IMR-90 (cell line): ENCODE results near the gene MYO1H. TPM values are rescaled to one million over a fixed set of nuclear protein-coding genes. Genes with fewer than 3 reads are reported as not detected.

Experiments used
- ATAC-seq: fragments of 200-7000 bp; cut with Tn5 transposase; 2 replicates; pipeline ENCODE4 v1.9.1; 2020; ENCODE audit warnings: low read depth, mild to moderate bottlenecking, moderate library complexity
- BruUV-seq: library from RNA; stranded (reverse); fragments of 400-500 nt; replicated peaks from 2 replicates; lab custom pipeline; 2021; lab: Mats Ljungman, UMichigan
- CTCF ChIA-PET: fragments of 300-600 bp; formaldehyde crosslinking; extraction: SDS; loops from one replicate; lab custom pipeline; 2021; ENCODE audit warnings: antibody characterized with exemption; lab: Yijun Ruan, JAX
- POLR2A ChIA-PET: fragments of 300-600 bp; sonication (Branson Sonifier 250); formaldehyde crosslinking; loops from one replicate; lab custom pipeline; 2022; ENCODE audit warnings: antibody characterized with exemption; ENCODE audit not compliant: unreplicated experiment; lab: Charles Lee
- DNase-seq: peaks from one replicate; pipeline ENCODE4 v3.0.0; 2013
- H2AFZ ChIP-seq: replicated peaks from 2 replicates; pipeline ENCODE3; 2013; ENCODE audit warnings: low read length, mild to moderate bottlenecking; ENCODE audit not compliant: poor library complexity
- H2AK5ac ChIP-seq: 2 replicates; pipeline ENCODE4 v1.6.1; 2013; ENCODE audit warnings: low read depth, low read length, inconsistent platforms
- H2AK9ac ChIP-seq: replicated peaks from 2 replicates; pipeline ENCODE3; 2013; ENCODE audit warnings: mild to moderate bottlenecking, low read depth, low read length, moderate library complexity; ENCODE audit not compliant: poor library complexity
- H2BK120ac ChIP-seq: 2 replicates; pipeline ENCODE4 v1.6.1; 2013; ENCODE audit warnings: low read depth, low read length, inconsistent platforms
- H2BK15ac ChIP-seq: 3 replicates; pipeline ENCODE4 v1.6.1; 2013; ENCODE audit warnings: low read depth, low read length, inconsistent platforms
- H2BK20ac ChIP-seq: 2 replicates; pipeline ENCODE4 v1.6.1; 2013; ENCODE audit warnings: low read depth, mild to moderate bottlenecking, inconsistent platforms, low read length, moderate library complexity
- H2BK5ac ChIP-seq: 2 replicates; pipeline ENCODE4 v1.6.1; 2013; ENCODE audit warnings: mild to moderate bottlenecking, low read depth, low read length, inconsistent platforms; ENCODE audit not compliant: poor library complexity, severe bottlenecking
- H3K14ac ChIP-seq: replicated peaks from 2 replicates; pipeline ENCODE4 v1.6.1; 2013; ENCODE audit warnings: low read depth, low read length, inconsistent platforms
- H3K18ac ChIP-seq: 2 replicates; pipeline ENCODE4 v1.6.1; 2013; ENCODE audit warnings: low read depth, low read length, control low read depth
- H3K23ac ChIP-seq: 2 replicates; pipeline ENCODE4 v1.6.1; 2013; ENCODE audit warnings: low read depth, low read length, inconsistent platforms
- H3K27ac ChIP-seq: 2 replicates; pipeline ENCODE4 v1.5.1; 2013; ENCODE audit warnings: mild to moderate bottlenecking, control low read depth, low read length; ENCODE audit not compliant: insufficient read depth
- H3K27me3 ChIP-seq: 2 replicates; pipeline ENCODE4 v1.6.1; 2013; ENCODE audit warnings: low read length; ENCODE audit not compliant: control insufficient read depth, insufficient read depth
- H3K36me3 ChIP-seq: 2 replicates; pipeline ENCODE4 v1.6.1; 2013; ENCODE audit warnings: low read length, mixed read lengths; ENCODE audit not compliant: control insufficient read depth, insufficient read depth
- H3K4ac ChIP-seq: 2 replicates; pipeline ENCODE4 v1.6.1; 2013; ENCODE audit warnings: low read depth, low read length, inconsistent platforms
- H3K4me1 ChIP-seq: 2 replicates; pipeline ENCODE4 v1.6.1; 2013; ENCODE audit warnings: low read length, mixed read lengths; ENCODE audit not compliant: control insufficient read depth, insufficient read depth
- H3K4me2 ChIP-seq: 2 replicates; pipeline ENCODE4 v1.6.1; 2013; ENCODE audit warnings: low read depth, mild to moderate bottlenecking, control low read depth, low read length, moderate library complexity
- H3K4me3 ChIP-seq: 2 replicates; pipeline ENCODE4 v1.5.1; 2013; ENCODE audit warnings: low read depth, mild to moderate bottlenecking, control low read depth, low read length, moderate library complexity; ENCODE audit not compliant: insufficient read depth
- H3K56ac ChIP-seq: 2 replicates; pipeline ENCODE4 v1.6.1; 2013; ENCODE audit warnings: low read length, inconsistent platforms; ENCODE audit not compliant: insufficient read depth; ENCODE audit errors: extremely low read depth
- H3K79me1 ChIP-seq, 2 experiments: 2 replicates each; pipeline ENCODE4 v1.6.1; 2013; ENCODE audit warnings: low read length in 2 of 2, inconsistent platforms in 1 of 2, low read depth in 1 of 2
- H3K9ac ChIP-seq: 2 replicates; pipeline ENCODE4 v1.6.1; 2013; ENCODE audit warnings: low read depth, low read length, control low read depth
- H3K9me1 ChIP-seq: 2 replicates; pipeline ENCODE4 v1.6.1; 2013; ENCODE audit warnings: low read length, inconsistent platforms; ENCODE audit not compliant: insufficient read depth
- H3K9me3 ChIP-seq: 2 replicates; pipeline ENCODE4 v1.6.1; 2013; ENCODE audit warnings: low read length; ENCODE audit not compliant: control insufficient read depth, insufficient read depth
- H4K20me1 ChIP-seq: 2 replicates; pipeline ENCODE4 v1.6.1; 2013; ENCODE audit warnings: low read length, inconsistent platforms; ENCODE audit not compliant: insufficient read depth
- H4K5ac ChIP-seq: 2 replicates; pipeline ENCODE4 v1.6.1; 2013; ENCODE audit warnings: mild to moderate bottlenecking, low read depth, low read length, control low read depth
- H4K8ac ChIP-seq, 2 experiments: 2 replicates each; pipeline ENCODE4 v1.6.1; 2013; ENCODE audit warnings: low read depth in 2 of 2, low read length in 2 of 2, control low read depth in 1 of 2, inconsistent platforms in 1 of 2
- H4K91ac ChIP-seq: 2 replicates; pipeline ENCODE4 v1.6.1; 2013; ENCODE audit warnings: low read depth, low read length, inconsistent platforms; ENCODE audit not compliant: insufficient read depth
- ELK1 ChIP-seq: fragments of 150-350 bp; IDR thresholded peaks from 2 replicates; pipeline ENCODE4 v1.6.1; 2016; ENCODE audit warnings: low read depth, mild to moderate bottlenecking, low read length, moderate library complexity, borderline replicate concordance
- MAFK ChIP-seq: IDR thresholded peaks from 2 replicates; pipeline ENCODE4 v1.6.1; 2012; ENCODE audit warnings: low read depth, low read length, improper control_type of control experiment
- MXI1 ChIP-seq: IDR thresholded peaks from 2 replicates; pipeline ENCODE4 v1.6.1; 2012; ENCODE audit warnings: low read depth, mild to moderate bottlenecking, low read length, moderate library complexity, borderline replicate concordance
- NFE2L2 ChIP-seq: fragments of 150-350 bp; IDR thresholded peaks from 2 replicates; pipeline ENCODE4 v1.6.1; 2016; ENCODE audit warnings: low read depth, mild to moderate bottlenecking, low read length
- RAD21 ChIP-seq: IDR thresholded peaks from 2 replicates; pipeline ENCODE4 v1.6.1; 2012; ENCODE audit warnings: low read length, improper control_type of control experiment
- RFX5 ChIP-seq: IDR thresholded peaks from 2 replicates; pipeline ENCODE4 v1.8.0; 2012; ENCODE audit warnings: low read depth, mild to moderate bottlenecking, low read length, moderate library complexity
- USF2 ChIP-seq: fragments of 150-350 bp; IDR thresholded peaks from 2 replicates; pipeline ENCODE4 v1.6.1; 2017; ENCODE audit warnings: mild to moderate bottlenecking, antibody characterized with exemption, low read length, low read depth
- WGBS, 2 experiments: methylation state at CpG; one replicate each; pipeline versions ENCODE4 v1.1.5 to v1.1.7; 2013; ENCODE audit warnings: missing lambda C conversion rate in 2 of 2; ENCODE audit not compliant: insufficient read length in 1 of 2; ENCODE audit errors: extremely low coverage in 2 of 2; 5-methylcytosine and 5-hydroxymethylcytosine counted together
- dilution Hi-C: fragments of 300-500 bp; cut with HindIII; formaldehyde crosslinking; loops from one replicate; pipeline ENCODE4 v1.14.3; 2018; ENCODE audit warnings: low sequenced_read_pairs; ENCODE audit not compliant: unreplicated experiment
- in situ Hi-C: fragments of 300-500 bp; cut with MboI; formaldehyde crosslinking; loops from 3 replicates; pipeline ENCODE4 v1.14.3; 2019; ENCODE audit warnings: low sequenced_read_pairs, inconsistent platforms, mixed read lengths
- intact Hi-C: fragments of 100-400 bp; cut with micrococcal nuclease; formaldehyde crosslinking; loops from 2 replicates; pipeline ENCODE4 v1.10.0; 2022
- polyA plus RNA-seq, 3 experiments: library from polyadenylated mRNA; depleted of rRNA; stranded (reverse); fragments of >200 nt; gene quantifications; 2 replicates each; pipeline ENCODE4 v1.2.3, GENCODE V29; 2012; ENCODE audit warnings: low replicate concordance in 1 of 3
- total RNA-seq: library from RNA; depleted of rRNA; stranded (reverse); fragments of >200 nt; gene quantifications from 2 replicates; pipeline ENCODE4 v1.2.3, GENCODE V29; 2012

The MYO1H gene
- total and polyA plus RNA-seq, 2 of the 4 experiments (the other 2 are of a cell fraction) = not detected

- intact Hi-C loops = loop anchor here (2.0 kb wide), 1 partner anchor 13 kb away; the partner anchor contains the start of genes KCTD10 and UBE3B
- Histone ChIP-seq H2AFZ (no peak overlapping the region), H2BK5ac (peak overlapping the region; percentile 98), H3K18ac (peak overlapping the region; percentile 87), H4K20me1 (peaks cover 12% of the 10 kb centered on the region; the same call in 1 of the 2 replicates), H3K4me3 (peak overlapping the region; percentile 9; the same call in 1 of the 2 replicates), H4K91ac (peak overlapping the region; percentile 98), H3K4me2 (peak overlapping the region; percentile 71), H3K79me1 (peaks cover 25 to 78% of the 10 kb centered on the region in 2 experiments; a peak in 3 of 4 replicates), H3K14ac (peak overlapping the region; percentile 91), H2AK9ac (peak overlapping the region; percentile 86), H3K36me3 (peaks cover 41% of the 10 kb centered on the region), H3K23ac (peak overlapping the region; percentile 95), H4K5ac (peak overlapping the region; percentile 90), H3K9me3 (no peaks in the 10 kb centered on the region), H3K27ac (peak overlapping the region; percentile 92), H3K9me1 (peaks cover 47% of the 10 kb centered on the region), H2BK20ac (peak overlapping the region; percentile 92), H3K27me3 (no peaks in the 10 kb centered on the region), H3K56ac (peak overlapping the region; percentile 99), H4K8ac (peak overlapping the region; percentile 87 to 97), H3K4me1 (peaks cover 46% of the 10 kb centered on the region), H2BK15ac (peak overlapping the region; percentile 87), H2AK5ac (peak overlapping the region; percentile 98), H3K9ac (peak overlapping the region; percentile 85), H3K4ac (peak overlapping the region; percentile 99), H2BK120ac (peak overlapping the region; percentile 97)
- ChIA-PET CTCF (interaction anchor here (1.4 kb wide), 1 partner anchor 31 kb away, joined by 3 read pairs; no protein-coding TSS in a partner anchor), POLR2A (interaction anchor here (0.5 to 1.0 kb wide), 3 partner anchors 18 to 262 kb away, joined by 3 to 5 read pairs (median 4); no protein-coding TSS in a partner anchor)
- ATAC-seq (peak; percentile 1; the same call in 1 of the 2 replicates), DNase-seq (no peak)
- in situ Hi-C loops = no loop called here
- BruUV-seq = TSS peak; percentile 91
- dilution Hi-C loops = no loop called here
- no CpG with 5 or more reads among the region's 5 CpGs for WGBS, 2 experiments
- TF ChIP-seq USF2 (no peak), RAD21 (no peak), MXI1 (no peak), MAFK (no peak), ELK1 (no peak), RFX5 (no peak), NFE2L2 (no peak)
Measured at GRCh38 chr12:109463756-109464155, 116.1 kb downstream of the MYO1H start.
